GM20431 (cell line): Measurements from ENCODE around the gene PDZRN4.
"Not testable (repeated sequence)": the region's sequence is repeated elsewhere in the genome, so short reads cannot be mapped to it uniquely, and the experiment has no call there.

ENCODE experiments used
- in situ Hi-C: fragments of 300-500 bp; cut with MseI, MboI; formaldehyde crosslinking; loops from one replicate; pipeline ENCODE4 v1.15.0; 2020; ENCODE audit warnings: low sequenced_read_pairs; ENCODE audit not compliant: unreplicated experiment

Gene PDZRN4

DNA sequence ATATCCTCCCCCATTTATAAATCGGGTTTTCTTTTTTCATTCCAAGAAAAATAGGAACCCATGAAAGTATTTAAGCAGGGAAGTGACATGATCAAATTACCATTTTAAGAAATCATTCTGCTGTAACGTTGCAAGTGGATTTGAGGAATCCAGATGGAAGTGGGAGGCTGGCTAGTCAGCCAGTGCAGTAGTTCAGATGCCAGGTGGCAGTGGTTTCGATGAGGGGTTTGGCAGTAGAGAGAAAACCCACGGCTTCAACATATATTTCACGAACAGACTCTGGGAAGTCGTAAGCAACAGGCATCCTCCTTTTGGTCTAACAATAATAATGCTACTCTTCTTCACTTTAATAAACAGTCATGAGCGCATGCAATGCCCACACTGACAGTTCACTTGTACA is 25.0 kb downstream of the PDZRN4 start:
- in situ Hi-C loops, result no loop called here

DNA sequence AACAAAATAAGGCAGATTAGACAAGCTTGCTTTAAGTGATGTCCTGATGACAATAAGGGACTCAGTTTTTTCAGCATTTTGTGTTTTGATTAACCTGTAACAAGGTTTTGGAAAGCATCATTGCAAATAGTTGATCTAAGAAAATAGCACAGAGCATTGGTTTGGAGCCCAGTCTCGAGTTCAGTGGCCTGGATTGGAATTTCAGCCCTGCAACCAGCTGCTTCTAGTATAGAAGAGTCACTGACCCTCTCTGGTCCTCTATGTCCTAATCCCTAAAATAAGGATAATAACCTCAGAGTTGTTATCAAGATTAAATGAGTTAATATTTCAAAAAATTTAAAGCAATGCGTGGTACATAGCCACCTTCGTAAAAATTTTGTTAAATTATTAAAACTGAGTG is 25.5 kb downstream of the PDZRN4 start:
- in situ Hi-C loops, result no loop called here

DNA sequence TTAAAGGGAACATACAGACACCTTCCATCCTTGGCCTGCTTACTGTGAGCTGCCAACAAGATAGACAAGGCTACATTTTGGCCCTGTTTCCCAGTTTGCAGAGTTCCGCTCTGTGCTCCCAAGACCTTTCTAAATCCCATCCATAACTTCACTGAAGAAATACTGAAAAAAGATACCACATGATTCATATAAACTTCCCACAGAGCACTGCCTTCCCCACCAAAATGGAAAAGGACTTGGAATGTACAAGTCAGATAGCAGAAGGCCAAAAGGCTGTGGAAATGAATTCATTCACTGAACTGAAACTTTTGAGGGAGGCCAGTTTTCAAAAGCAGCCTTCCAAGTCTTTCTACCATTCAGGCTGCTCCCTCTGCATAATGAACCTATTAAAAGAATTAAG is 29.6 kb downstream of the PDZRN4 start:
- in situ Hi-C loops, result no loop called here

DNA sequence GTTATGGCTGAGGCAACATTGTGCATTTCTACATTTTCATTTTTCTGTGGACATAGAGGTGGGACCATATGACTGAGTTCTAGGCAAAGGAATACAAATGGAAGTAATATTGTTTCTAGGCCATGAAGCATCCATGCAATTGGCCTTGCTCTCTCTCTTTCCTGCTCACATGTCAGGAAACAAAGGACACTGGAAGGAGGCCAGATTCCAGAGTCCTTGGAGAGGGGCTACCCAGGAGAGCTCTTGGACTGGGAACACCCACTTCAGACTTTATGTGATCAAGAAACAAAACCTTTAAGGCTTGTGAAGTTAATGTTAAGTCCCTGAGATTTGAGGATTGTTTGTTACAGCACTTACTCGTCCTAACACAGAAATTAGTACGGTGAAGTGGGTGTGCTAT is 32.8 kb downstream of the PDZRN4 start:
- in situ Hi-C loops, result no loop called here

DNA sequence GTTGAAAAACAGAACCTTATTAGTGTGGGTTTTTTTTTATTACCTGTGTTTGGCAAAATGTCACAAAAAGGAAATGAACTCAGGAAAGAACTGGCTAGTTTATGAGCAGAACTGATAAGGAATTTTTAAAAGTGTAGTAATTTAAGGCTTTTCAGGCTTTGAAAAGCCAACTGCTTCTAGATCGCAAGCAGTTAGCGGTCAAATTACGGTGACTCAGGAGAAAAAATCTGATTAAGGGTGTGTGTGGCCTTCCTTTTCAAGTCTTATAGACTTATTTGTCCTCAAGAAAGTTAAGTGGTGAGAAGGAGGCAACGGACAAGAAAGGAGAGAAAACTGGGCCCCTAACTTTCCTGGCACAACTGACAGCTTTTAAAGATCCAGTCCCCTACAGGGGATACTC is 33.4 kb downstream of the PDZRN4 start:
- in situ Hi-C loops, result no loop called here

DNA sequence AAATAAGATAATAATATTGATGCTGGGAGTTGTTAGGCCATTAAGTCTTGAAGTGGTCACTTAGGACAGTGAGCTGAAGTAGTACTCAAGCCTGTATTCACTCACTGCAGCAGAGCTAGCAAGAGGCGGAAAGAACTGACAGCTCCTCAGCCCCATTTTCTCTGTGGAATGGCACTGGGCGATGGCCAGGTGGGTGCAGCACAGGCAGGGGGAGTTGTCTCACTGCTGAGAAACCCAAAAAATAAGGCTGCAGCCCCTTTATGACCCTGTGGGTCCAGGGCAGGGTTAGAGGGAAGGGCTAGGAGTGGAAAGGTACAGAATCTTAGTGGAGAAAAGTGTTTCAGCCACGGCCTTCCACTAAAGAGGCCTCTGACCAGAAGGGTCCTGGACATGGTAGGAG is 35.5 kb downstream of the PDZRN4 start:
- in situ Hi-C loops, result no loop called here

DNA sequence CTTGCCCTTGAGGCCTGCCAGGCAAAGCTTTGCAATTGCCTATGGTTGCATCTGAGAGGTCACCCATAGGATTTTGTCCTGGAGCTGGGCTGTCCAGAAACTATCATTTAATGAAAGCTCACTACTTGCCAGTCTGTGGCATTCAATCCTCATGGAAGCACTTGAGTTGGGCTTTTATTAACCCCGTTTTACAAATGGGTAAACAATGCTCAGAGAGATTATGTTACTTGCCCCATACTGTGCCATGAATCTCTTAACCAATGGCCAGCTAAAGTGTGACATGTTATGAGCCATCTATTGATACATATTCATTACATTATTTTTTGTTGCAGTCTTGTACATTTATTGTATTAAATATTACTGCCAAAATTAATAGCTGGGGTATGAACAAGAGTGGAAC is 35.9 kb downstream of the PDZRN4 start:
- in situ Hi-C loops, result no loop called here

DNA sequence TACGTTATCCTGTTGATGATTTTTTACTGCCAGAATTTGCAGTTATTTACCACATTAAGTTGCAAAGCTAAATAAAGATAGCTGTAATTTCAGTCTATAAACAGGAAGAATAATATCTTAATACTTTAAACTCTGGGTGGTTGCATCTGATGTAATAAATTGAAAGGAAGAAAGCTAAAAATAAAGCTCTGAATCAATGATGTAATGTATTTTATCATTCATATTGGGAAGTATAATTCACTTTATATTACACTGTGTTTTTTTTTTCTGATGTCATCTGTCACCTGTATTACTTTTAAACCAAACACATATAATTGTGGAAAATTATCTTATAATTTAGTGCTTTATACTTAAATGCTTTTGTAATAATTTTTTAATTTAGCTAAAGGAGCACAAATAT is 37.1 kb downstream of the PDZRN4 start:
- in situ Hi-C loops, result no loop called here

DNA sequence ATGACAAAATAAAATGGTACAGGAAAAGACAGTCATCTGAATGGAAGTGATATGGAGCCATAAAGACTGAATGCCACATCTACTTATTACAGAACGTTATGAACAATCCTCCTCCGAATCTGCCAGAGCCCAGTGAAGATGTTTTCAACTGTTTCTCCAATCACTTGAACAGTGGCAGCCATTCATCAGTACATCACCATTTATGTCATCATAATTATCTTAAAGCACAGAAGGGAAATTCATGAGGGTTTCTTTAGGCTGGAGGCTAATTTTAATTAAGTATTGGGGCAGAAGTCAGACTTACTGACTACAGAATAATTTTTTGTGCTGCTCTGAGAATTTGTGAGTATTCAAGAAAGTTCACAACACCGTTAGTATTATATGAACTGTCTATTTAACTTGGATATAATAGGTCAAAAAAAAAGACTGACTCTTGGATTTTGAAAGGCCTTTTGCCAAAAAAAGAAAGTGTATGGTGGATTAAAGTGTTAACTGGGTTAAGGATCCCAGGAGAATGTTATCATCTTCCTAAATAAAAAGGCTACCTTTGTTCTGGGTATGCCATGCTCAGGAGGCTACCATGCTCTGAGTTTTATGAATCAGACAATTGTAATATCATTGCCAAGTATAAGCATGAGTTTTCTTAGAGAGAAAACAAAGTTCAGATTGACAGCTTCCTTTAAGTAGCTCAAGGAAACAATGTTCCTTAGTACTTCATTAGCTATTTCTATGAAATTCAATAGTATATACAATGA is 40.1 kb downstream of the PDZRN4 start:
- in situ Hi-C loops, result no loop called here

DNA sequence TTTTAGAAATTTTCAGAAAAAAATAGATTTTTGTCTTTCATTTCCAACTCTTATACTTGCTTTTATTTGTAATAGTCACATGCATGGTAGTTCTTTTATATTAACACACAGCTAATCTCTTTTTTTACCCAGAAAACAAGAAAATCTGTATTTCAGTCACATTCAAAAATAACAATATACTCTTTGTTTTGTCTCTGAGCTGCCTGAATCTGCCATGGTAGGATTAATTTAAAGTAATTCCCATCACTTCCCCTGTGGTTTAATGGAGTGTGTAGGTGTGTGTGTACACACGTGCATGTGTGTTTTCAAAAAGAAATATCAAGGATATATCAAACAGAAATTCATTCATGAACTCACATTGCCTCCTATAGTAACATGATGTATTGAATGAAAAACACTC is 42.6 kb downstream of the PDZRN4 start:
- in situ Hi-C loops, result no loop called here

DNA sequence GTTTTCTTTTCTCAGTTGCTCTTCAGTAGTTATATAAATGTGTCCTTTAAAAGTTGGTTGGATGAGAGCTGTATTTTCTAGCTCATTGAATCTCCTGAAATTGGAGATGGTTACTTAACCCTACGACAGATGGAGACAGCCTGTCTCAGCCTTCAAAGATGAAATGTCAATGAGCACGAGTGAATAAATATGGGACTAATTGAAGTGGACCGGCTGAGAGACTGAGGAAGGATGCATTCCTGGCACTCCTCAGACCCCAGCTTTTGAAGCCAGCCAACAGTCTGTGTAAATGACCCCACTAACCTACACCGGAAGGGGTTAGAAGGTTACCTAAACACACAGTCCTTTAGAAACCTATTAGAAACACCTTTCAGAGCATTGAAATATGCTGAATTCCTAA is 46.6 kb downstream of the PDZRN4 start:
- in situ Hi-C loops, result no loop called here

DNA sequence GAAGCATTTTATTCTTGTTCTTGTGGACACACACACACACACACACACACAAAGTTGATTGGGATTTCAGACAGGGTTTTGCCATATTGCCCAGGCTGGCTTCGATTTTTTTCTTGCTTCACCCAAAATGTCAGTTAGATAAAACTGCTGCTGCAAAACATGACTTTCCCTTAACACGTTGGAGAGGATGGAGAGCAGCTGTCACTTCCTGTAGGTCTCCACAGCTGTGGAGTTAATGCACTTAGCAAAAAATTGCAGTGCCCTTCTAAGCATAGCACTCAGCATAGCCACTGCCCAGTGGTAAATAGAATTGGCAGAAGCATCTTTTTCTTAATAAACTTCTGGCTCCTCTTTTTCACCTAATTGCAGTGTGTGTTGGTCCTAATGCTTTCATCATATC is 54.5 kb downstream of the PDZRN4 start:
- in situ Hi-C loops, result no loop called here

DNA sequence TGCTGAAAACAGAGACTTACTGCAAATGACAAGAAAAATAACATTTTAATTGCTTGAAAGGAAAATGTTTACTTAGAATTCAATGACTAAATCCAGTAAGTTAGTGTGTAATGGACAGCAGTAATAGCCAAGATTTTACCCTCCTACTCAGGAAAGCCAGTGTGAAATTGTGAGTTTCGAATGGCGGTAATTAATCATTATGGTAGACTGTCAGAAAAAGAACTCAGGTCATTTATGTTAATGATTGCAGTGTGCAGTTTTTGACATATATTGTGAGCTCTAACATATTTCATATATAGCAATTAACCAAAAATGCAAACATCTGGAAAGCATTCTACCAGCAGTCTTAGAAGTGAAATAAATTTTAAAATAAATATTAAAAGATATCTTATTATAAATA is 60.3 kb downstream of the PDZRN4 start:
- in situ Hi-C loops, result no loop called here

DNA sequence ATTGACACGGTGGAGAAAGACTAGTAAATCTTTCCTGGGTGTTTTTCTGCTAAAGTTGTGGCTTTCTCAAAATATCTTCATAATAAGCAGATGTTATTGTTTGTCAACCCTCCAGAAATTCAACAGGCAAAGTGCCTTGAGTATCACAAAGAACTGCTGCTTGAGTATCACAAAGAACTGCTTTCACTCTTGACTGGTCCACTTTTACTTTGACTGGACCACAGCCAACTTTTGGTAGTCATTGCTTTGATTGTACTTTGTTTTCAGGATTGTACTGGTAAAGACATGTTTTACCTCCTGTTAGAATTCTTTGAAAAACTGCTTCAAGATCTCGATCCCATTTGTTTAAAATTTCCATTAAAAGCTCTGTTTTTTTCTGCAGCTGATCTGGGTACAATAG is 62.6 kb downstream of the PDZRN4 start:
- in situ Hi-C loops, result no loop called here

DNA sequence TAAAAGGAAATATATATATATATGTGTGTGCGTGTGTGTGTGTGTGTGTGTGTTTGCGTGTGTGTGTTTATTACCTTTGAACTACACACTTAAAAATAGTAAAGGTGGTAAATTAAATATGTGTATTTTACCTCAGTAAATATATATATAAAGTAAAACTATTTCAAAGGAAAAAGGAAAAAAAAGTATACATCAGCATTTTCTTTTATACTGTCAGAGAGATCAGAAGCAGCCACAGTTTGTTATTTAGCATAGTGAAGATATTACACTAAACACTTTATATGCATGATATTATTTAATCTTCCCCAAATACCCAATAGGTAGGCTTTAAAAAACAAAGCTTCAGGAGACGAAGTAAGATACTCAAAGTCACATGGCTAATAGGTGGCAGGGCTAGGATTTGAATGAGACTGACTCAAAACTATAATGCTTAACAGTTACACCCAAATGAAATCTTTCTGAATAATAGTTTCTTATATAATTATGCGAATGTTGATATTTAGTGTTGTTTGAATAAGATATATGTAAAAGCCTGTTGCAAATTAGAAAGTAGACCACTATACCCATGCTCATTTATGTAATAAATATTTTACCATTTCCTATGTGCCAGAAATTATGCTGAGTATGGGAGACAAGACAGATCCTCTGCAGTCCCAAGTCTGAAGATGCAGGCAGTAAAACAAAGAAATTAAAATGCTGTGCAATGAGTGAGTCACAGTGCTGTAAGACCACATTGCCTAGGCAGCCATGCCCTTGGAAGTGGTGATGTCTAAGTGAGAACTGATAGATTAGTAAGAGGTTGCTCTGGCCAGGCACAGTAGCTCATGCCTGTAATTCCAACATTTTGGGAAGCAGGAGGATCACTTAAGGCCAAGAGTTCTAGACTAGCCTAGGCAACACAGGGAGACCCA is 66.1 kb downstream of the PDZRN4 start:
- in situ Hi-C loops, result no loop called here

DNA sequence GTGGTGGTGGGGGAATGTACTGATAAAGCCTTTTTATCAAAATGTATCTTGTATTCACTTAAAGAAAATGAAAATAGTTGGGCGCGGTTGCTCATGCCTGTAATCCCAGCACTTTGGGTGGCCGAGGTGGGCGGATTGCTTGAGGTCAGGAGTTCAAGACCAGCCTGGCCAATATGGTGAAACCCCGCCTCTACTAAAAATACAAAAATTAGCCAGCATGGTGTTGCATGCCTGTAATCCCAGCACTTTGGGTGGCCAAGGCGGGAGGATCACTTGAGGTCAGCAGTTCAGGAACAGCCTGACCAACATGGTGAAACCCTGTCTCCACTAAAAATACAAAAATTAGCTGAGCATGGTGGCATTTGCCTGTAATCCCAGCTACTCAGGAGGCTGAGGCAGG is 75.1 kb downstream of the PDZRN4 start:
- in situ Hi-C loops, result not testable (repeated sequence)

DNA sequence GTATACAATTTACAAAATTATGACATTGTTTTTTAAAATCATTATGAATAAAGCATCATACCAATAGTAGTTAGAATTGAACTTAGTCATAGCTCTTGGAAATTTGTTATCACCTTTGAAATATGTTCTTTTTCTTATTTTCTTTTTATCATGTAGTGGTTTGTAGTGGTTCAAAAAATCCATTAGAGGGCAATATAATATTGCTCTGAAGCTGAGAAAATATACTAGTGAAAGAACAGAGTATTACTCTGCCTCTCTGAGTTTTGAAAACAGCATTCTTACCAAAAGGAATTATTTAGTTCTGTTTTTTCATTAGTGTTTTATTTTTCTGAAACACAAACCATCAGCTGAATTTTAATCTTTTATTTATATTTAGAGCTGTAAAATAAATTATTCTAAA is 76.2 kb downstream of the PDZRN4 start:
- in situ Hi-C loops, result no loop called here

DNA sequence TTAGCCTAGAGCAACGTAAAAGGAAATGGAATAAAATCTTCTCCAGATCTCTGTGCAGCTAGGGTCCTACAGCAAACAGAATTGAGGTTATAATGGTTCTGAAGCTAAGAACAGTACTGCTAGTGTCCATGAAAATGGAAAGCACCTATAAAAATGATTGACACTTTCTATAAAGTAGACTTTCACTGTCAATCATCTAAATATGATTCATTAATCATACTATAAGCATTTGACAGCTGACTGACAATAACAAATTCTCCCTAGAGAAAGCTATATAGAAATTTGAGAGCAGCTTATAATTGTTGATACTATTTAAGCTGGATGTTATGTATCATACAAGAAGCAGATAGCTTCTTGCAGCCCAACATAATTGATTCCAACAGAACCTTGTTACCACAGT is 80.9 kb downstream of the PDZRN4 start:
- in situ Hi-C loops, result no loop called here

DNA sequence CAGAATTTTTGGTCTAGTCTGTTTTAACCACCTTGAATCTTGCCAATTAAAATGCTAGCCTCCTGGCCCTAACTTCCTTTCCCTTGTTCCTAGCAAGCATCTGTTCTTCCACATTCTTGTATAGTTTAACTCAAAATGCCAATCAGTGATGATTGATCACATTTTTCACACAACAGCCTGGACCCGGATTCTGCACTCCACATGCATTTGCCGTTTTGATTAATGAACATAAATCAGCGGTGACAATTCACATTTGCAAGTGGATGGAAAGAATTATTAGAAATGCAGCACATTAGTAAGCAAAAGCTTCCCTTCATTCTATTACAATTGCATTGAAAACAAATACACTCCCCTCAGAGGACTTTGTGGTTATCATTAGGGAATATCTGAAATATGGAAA is 83.4 kb downstream of the PDZRN4 start:
- in situ Hi-C loops, result no loop called here

DNA sequence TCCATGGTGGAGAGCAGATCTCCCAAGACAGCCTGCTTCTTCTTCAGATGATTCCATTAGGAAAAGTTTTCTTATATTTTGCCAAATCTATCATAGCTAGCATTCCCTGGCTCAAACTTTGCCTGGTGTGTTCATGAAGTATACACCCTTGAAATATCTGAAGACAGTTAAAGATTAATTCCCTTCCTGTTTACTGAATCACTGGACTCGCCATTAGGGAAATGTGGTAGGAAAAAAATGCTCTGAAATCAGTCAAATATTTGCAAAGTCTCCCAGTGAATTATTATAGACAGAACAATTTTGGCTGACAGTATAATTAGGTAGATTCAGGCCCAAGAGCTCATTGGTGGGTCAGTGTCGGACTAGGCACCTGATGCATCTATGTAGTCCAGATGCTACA is 86.5 kb downstream of the PDZRN4 start:
- in situ Hi-C loops, result no loop called here

DNA sequence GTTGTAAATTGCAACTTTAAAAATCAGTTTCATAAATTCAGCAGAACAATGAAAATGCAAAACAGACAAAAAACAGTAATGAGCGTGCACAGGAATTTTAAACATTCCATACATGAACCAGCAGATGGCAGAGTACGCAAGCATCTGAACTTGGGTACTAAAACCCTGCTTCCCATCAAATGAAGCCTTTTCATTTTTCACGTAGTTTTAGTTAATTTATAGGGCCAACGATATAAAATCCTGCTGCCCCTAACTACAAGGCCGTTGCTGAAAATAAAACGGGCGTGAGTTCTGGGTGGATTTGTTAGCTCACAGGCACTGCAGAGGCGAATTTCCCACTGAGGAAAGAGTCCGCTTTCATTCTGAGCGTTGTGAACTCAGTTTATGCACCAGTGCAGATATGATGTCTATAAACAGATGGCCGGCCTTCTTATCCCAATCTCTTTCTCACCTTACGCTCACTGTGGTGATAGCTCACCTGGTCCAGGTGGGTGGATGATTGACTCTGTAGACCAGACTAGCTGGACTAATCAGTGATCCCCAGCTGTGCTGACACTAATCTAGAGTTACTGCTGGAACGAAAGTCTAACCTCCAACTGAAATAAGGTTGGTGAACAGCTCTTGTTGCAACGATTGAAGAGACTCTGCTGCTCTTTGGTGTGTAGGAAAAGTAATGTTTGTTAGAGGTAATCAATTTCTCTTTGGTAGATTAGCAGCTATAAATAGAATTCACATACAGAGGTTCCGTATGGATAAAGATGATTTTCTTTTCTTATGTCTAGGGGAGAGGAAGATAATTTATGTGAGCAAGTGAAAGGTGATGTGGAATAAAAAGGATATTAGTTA is 89.2 kb downstream of the PDZRN4 start:
- in situ Hi-C loops, result no loop called here
